Measurements from ENCODE around the gene PDZD7.

The PDZD7 gene

GRCh38 chr10:101062232-101063049 is 31.5 kb upstream of the PDZD7 start:
- peak; percentile 73 for TF ChIP-seq CTCF (conservative IDR thresholded peaks at IDR 0.05; ENCODE audit: low read depth)
- DNase-seq (ENCODE audit: low spot score) = no peak
- ChIA-PET CTCF (interaction anchor here (0.5 to 1.6 kb wide), 7 partner anchors 11 to 80 kb away, joined by 3 to 6 read pairs (median 3); no protein-coding TSS in a partner anchor), POLR2A (ENCODE audit: low non-redundant PET) (interaction anchor here (0.5 to 2.2 kb wide), 4 partner anchors 11 to 473 kb away, joined by 4 to 13 read pairs (median 8); no protein-coding TSS in a partner anchor)
- H3K27ac ChIP-seq = peak overlapping the region; percentile 94

- no peak for TF ChIP-seq CTCF (conservative IDR thresholded peaks at IDR 0.05; ENCODE audit: low read depth)
- CTCF ChIA-PET = interaction anchor here (0.6 to 1.2 kb wide), 7 partner anchors 12 to 150 kb away, joined by 3 to 6 read pairs (median 3); no protein-coding TSS in a partner anchor
- H3K27ac ChIP-seq = peak within 1 kb of the TSS; percentile 94
- peak; percentile 61 for DNase-seq (ENCODE audit: low spot score)
- POLR2A ChIA-PET (ENCODE audit: low non-redundant PET) = interaction anchor here (0.6 to 2.2 kb wide), 6 partner anchors 10 to 474 kb away, joined by 3 to 13 read pairs (median 6); partner anchors contain the start of genes MRPL43 and TWNK
Measured at GRCh38 chr10:101061624-101062231, 30.8 kb upstream of the PDZD7 start, which contains the start of gene KAZALD1. Gene KAZALD1, plus strand, starts transcription at chr10:101061989. Its CDS starts 604 bp downstream, at chr10:101062593.

GRCh38 chr10:101060951-101061623 is 30.2 kb upstream of the PDZD7 start:
- ChIA-PET CTCF (interaction anchor here (0.6 to 1.4 kb wide), 15 partner anchors 8 to 1744 kb away, joined by 3 to 10 read pairs (median 4); no protein-coding TSS in a partner anchor), POLR2A (ENCODE audit: low non-redundant PET) (interaction anchor here (0.6 to 2.2 kb wide), 8 partner anchors 9 to 81 kb away, joined by 3 to 11 read pairs (median 4); partner anchors contain the start of genes MRPL43 and TWNK)
- TF ChIP-seq CTCF (conservative IDR thresholded peaks at IDR 0.05; ENCODE audit: low read depth) = no peak
- peak overlapping the region; percentile 94 for H3K27ac ChIP-seq
- DNase-seq (ENCODE audit: low spot score) = peak; percentile 99

GRCh38 chr10:101060036-101060950 is 29.4 kb upstream of the PDZD7 start:
- ChIA-PET CTCF (interaction anchor here (0.5 to 2.0 kb wide), 13 partner anchors 8 to 1745 kb away, joined by 3 to 10 read pairs (median 5); no protein-coding TSS in a partner anchor), POLR2A (ENCODE audit: low non-redundant PET) (interaction anchor here (0.6 to 2.2 kb wide), 6 partner anchors 8 to 81 kb away, joined by 3 to 11 read pairs (median 4); no protein-coding TSS in a partner anchor)
- DNase-seq (ENCODE audit: low spot score) = peak; percentile 94
- peak overlapping the region; percentile 94 for H3K27ac ChIP-seq
- TF ChIP-seq CTCF (conservative IDR thresholded peaks at IDR 0.05; ENCODE audit: low read depth) = peak; percentile 91

- H3K27ac ChIP-seq = no peak overlapping the region
- CTCF ChIA-PET = interaction anchor here (0.7 to 3.6 kb wide), 5 partner anchors 12 to 1769 kb away, joined by 3 to 20 read pairs (median 8); no protein-coding TSS in a partner anchor
- no peak for TF ChIP-seq CTCF (conservative IDR thresholded peaks at IDR 0.05; ENCODE audit: low read depth)
- no peak for DNase-seq (ENCODE audit: low spot score)
- POLR2A ChIA-PET (ENCODE audit: low non-redundant PET) = no interaction called here
Measured at GRCh38 chr10:101056365-101057151, 25.6 kb upstream of the PDZD7 start.

Measured in RWPE1 (cell line).